ENCODE results near the gene GPC5. TPM values are rescaled to one million over a fixed set of nuclear protein-coding genes. Genes with fewer than 3 reads are reported as not detected.

GPC5 gene
- total RNA-seq, 1 donor from 2014 or later: 0.99 TPM

DNA sequence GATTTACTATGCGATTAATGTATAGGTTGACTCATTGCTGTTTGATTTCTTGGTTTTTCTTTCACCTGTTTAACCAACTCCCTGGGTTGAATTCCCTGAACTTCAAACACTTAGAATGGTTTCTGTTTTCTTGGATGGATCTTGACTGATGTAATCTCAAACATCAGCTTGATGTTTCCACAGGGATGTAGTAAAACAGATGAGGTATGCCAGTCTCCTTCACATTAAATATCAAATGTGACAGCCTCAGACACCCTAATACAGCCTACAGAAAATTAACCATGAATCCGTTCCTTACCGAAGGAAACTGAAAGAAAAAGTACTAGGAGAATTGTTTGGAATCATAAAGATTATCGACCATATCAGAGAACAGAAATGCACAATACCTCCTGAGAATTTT is 631.2 kb downstream of the GPC5 start:
- TF ChIP-seq, protein P1, sequence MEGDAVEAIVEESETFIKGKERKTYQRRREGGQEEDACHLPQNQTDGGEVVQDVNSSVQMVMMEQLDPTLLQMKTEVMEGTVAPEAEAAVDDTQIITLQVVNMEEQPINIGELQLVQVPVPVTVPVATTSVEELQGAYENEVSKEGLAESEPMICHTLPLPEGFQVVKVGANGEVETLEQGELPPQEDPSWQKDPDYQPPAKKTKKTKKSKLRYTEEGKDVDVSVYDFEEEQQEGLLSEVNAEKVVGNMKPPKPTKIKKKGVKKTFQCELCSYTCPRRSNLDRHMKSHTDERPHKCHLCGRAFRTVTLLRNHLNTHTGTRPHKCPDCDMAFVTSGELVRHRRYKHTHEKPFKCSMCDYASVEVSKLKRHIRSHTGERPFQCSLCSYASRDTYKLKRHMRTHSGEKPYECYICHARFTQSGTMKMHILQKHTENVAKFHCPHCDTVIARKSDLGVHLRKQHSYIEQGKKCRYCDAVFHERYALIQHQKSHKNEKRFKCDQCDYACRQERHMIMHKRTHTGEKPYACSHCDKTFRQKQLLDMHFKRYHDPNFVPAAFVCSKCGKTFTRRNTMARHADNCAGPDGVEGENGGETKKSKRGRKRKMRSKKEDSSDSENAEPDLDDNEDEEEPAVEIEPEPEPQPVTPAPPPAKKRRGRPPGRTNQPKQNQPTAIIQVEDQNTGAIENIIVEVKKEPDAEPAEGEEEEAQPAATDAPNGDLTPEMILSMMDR (IDR thresholded peaks at IDR 0.05): no peak
- DNase-seq (ENCODE audit: low spot score): no peak
- no peaks in the 10 kb centered on the region for H3K36me3 Mint-ChIP-seq (ENCODE audit: low read depth)
- H3K4me1 Mint-ChIP-seq (ENCODE audit: low read depth): no peaks in the 10 kb centered on the region
- H3K9me3 Mint-ChIP-seq (ENCODE audit: low read depth): peaks cover 4% of the 10 kb centered on the region
- H3K4me3 Mint-ChIP-seq (ENCODE audit: unreplicated experiment): no peak overlapping the region
- H3K27ac Mint-ChIP-seq (ENCODE audit: unreplicated experiment): no peak overlapping the region
- H3K27me3 Mint-ChIP-seq (ENCODE audit: low read depth): peaks cover 18% of the 10 kb centered on the region

DNA sequence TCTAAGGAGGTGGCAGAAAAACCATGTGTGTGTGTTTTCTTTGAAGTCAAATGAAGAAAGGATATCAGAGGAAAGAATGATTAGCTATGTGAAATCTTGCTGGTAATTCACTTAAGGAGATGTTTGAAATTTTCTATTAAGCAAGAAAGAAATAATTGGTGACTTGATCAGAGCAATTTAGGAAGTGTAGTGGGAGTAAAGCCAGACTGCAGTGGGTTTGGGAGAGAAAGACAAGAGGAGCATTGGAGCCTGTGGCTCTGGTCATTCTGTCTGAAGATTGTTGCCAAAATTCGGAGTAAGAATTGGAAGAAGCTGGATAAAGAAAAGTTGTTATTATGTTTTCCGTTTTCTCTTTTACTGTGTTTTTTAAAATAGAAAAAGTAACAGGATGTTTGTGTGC is 640.5 kb downstream of the GPC5 start:
- Mint-ChIP-seq H3K27me3 (ENCODE audit: low read depth) (no peaks in the 10 kb centered on the region), H3K9me3 (ENCODE audit: low read depth) (no peaks in the 10 kb centered on the region), H3K27ac (ENCODE audit: unreplicated experiment) (no peak overlapping the region), H3K4me3 (ENCODE audit: unreplicated experiment) (no peak overlapping the region), H3K4me1 (ENCODE audit: low read depth) (no peaks in the 10 kb centered on the region), H3K36me3 (ENCODE audit: low read depth) (no peaks in the 10 kb centered on the region)
- no peak for DNase-seq (ENCODE audit: low spot score)
- TF ChIP-seq, protein P1 (IDR thresholded peaks at IDR 0.05): no peak

DNA sequence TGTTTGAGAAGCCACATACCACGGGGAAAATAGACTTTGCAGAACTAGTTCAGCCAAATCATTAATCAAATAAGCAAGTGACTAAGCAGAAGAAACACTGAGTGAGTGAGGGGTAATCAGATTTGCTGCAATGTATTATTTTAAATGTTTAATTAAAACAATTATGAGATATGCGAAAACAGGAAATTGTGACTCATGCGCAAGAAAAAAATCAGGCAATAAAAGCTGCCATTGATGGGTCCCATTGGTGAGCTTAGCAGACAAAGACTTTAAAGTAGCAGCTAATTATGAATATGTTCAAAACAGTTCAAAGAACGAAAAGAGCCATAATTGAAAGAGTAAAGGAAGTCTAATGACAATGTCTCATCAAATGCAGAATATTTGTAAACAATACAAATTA is 644.1 kb downstream of the GPC5 start:
- H3K4me3 Mint-ChIP-seq (ENCODE audit: unreplicated experiment): no peak overlapping the region
- no peak overlapping the region for H3K27ac Mint-ChIP-seq (ENCODE audit: unreplicated experiment)
- TF ChIP-seq, protein P1 (IDR thresholded peaks at IDR 0.05): no peak
- H3K9me3 Mint-ChIP-seq (ENCODE audit: low read depth): no peaks in the 10 kb centered on the region
- DNase-seq (ENCODE audit: low spot score): no peak
- no peaks in the 10 kb centered on the region for H3K4me1 Mint-ChIP-seq (ENCODE audit: low read depth)
- H3K27me3 Mint-ChIP-seq (ENCODE audit: low read depth): peaks cover 3% of the 10 kb centered on the region
- H3K36me3 Mint-ChIP-seq (ENCODE audit: low read depth): no peaks in the 10 kb centered on the region

DNA sequence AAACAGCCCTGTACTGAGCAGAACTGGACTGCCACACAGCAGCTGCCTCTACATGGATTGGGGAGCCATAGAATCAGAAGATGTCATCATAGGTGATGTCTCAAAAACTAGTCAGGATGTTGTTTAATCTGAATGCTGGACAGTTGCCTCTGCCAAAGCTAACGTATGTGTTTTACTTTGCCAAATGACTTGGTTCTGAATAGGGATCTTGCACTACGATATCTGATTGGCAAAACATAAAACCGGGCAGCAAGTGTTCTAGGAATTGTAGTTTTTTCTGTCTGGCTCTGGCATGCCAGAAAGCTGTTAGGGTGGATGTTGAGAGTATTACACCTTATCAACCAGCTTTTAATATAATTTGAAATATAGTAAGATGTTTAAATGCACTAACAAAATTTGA is 645.9 kb downstream of the GPC5 start:
- Mint-ChIP-seq H3K27ac (ENCODE audit: unreplicated experiment) (no peak overlapping the region), H3K27me3 (ENCODE audit: low read depth) (peaks cover 5% of the 10 kb centered on the region), H3K4me1 (ENCODE audit: low read depth) (no peaks in the 10 kb centered on the region)

DNA sequence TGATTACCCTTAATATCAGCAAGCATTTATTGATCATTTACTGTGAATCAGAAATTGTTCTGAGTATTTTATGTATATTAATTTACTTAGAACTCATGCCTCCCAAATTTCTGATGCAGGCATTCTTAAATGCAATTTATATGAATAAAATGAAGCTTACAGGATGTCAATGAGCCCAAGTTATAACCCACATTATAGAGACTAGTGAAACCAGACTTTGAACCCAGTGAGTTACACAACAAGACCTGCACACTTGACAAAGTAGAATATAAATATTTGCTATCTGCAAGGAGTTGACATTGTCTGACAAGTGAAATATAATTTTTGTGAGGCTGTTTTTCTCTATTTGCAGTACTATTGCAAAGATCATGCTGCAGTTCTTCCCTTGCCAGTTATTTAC is 656.0 kb downstream of the GPC5 start:
- Mint-ChIP-seq H3K27me3 (ENCODE audit: low read depth) (peaks cover 6% of the 10 kb centered on the region), H3K4me1 (ENCODE audit: low read depth) (no peaks in the 10 kb centered on the region), H3K4me3 (ENCODE audit: unreplicated experiment) (no peak overlapping the region), H3K9me3 (ENCODE audit: low read depth) (peaks cover 7% of the 10 kb centered on the region), H3K36me3 (ENCODE audit: low read depth) (no peaks in the 10 kb centered on the region), H3K27ac (ENCODE audit: unreplicated experiment) (no peak overlapping the region)
- TF ChIP-seq, protein P1 (IDR thresholded peaks at IDR 0.05): no peak
- no peak for DNase-seq (ENCODE audit: low spot score)

More for the DNA sequence above, 645.9 kb downstream of the GPC5 start:
- H3K9me3 Mint-ChIP-seq (ENCODE audit: low read depth): no peaks in the 10 kb centered on the region
- DNase-seq (ENCODE audit: low spot score): no peak
- H3K4me3 Mint-ChIP-seq (ENCODE audit: unreplicated experiment): no peak overlapping the region
- TF ChIP-seq, protein P1 (IDR thresholded peaks at IDR 0.05): no peak
- no peaks in the 10 kb centered on the region for H3K36me3 Mint-ChIP-seq (ENCODE audit: low read depth)

All from chondrocyte (in vitro differentiated cells).